Measurements from ENCODE around the gene FOXP1. TPM values are rescaled to one million over a fixed set of nuclear protein-coding genes. Genes with fewer than 3 reads are reported as not detected.

Gene FOXP1
- total RNA-seq, 1 donor from 2014 or later = 27.3 TPM

GRCh38 chr3:71240034-71240433, 343.5 kb downstream of the FOXP1 start:
- Histone ChIP-seq H3F3A (ENCODE audit: low read depth) (peaks cover 33% of the 10 kb centered on the region), H3K27me3 (no peaks in the 10 kb centered on the region), H3K9me3 (ENCODE audit: low read depth) (no peaks in the 10 kb centered on the region), H3K4me1 (peaks cover 53% of the 10 kb centered on the region), H3K27ac (no peak overlapping the region), H4K20me1 (ENCODE audit: low read depth) (peaks cover 8% of the 10 kb centered on the region), H3K36me3 (no peaks in the 10 kb centered on the region), H3K79me2 (ENCODE audit: low read depth) (peaks cover 51% of the 10 kb centered on the region), H3K4me2 (no peak overlapping the region), H3K4me3 (no peak overlapping the region), H3K9ac (no peak overlapping the region), H2AFZ (replicated peaks) (no peak overlapping the region)
- Mint-ChIP-seq H3K27me3 (ENCODE audit: insufficient read depth, low read depth) (no peaks in the 10 kb centered on the region), H3K9me3 (no peaks in the 10 kb centered on the region), H3K36me3 (peaks cover 3% of the 10 kb centered on the region), H3K27ac (no peak overlapping the region), H3K4me1 (peaks cover 50% of the 10 kb centered on the region), H3K4me3 (no peak overlapping the region)
- DNase-seq (ENCODE audit: low spot score) = no peak
- TF ChIP-seq EZH2 (IDR thresholded peaks at IDR 0.05) (no peak), CTCF (IDR thresholded peaks at IDR 0.05) (no peak)

- H3K4me3 ChIP-seq = no peak overlapping the region
- H3K9ac ChIP-seq = no peak overlapping the region
- peaks cover 3% of the 10 kb centered on the region for H3K36me3 Mint-ChIP-seq
- peaks cover 34% of the 10 kb centered on the region for H3K4me1 Mint-ChIP-seq
- no peaks in the 10 kb centered on the region for H3K27me3 Mint-ChIP-seq (ENCODE audit: insufficient read depth, low read depth)
- H3K27me3 ChIP-seq = no peaks in the 10 kb centered on the region
- no peaks in the 10 kb centered on the region for H3K9me3 Mint-ChIP-seq
- TF ChIP-seq CTCF (IDR thresholded peaks at IDR 0.05) (no peak), EZH2phosphoT487 (IDR thresholded peaks at IDR 0.05) (no peak), EZH2 (IDR thresholded peaks at IDR 0.05) (no peak)
- H3K4me1 ChIP-seq = peaks cover 36% of the 10 kb centered on the region
- no peaks in the 10 kb centered on the region for H3K36me3 ChIP-seq
- H3K27ac ChIP-seq = no peak overlapping the region
- no peak overlapping the region for H2AFZ ChIP-seq (replicated peaks)
- no peak for DNase-seq (ENCODE audit: low spot score)
- no peaks in the 10 kb centered on the region for H3K9me3 ChIP-seq (ENCODE audit: low read depth)
- peak overlapping the region; percentile 78 for H3K27ac Mint-ChIP-seq
- peaks cover 17% of the 10 kb centered on the region for H3F3A ChIP-seq (ENCODE audit: low read depth)
- peaks cover 6% of the 10 kb centered on the region for H4K20me1 ChIP-seq (ENCODE audit: low read depth)
- H3K4me2 ChIP-seq = no peak overlapping the region
- peaks cover 46% of the 10 kb centered on the region for H3K79me2 ChIP-seq (ENCODE audit: low read depth)
- H3K4me3 Mint-ChIP-seq = no peak overlapping the region
Measured at GRCh38 chr3:71238355-71238757, 345.2 kb downstream of the FOXP1 start.

- H3K9me3 Mint-ChIP-seq = no peaks in the 10 kb centered on the region
- Histone ChIP-seq H3K4me3 (no peak overlapping the region), H3K4me2 (no peak overlapping the region), H4K20me1 (ENCODE audit: low read depth) (peaks cover 6% of the 10 kb centered on the region), H3K27me3 (no peaks in the 10 kb centered on the region), H2AFZ (replicated peaks) (no peak overlapping the region), H3K79me2 (ENCODE audit: low read depth) (peaks cover 39% of the 10 kb centered on the region), H3K4me1 (peaks cover 30% of the 10 kb centered on the region), H3K9me3 (ENCODE audit: low read depth) (no peaks in the 10 kb centered on the region), H3K27ac (no peak overlapping the region), H3K9ac (no peak overlapping the region), H3F3A (ENCODE audit: low read depth) (peaks cover 12% of the 10 kb centered on the region), H3K36me3 (no peaks in the 10 kb centered on the region)
- no peak for DNase-seq (ENCODE audit: low spot score)
- H3K36me3 Mint-ChIP-seq = peaks cover 3% of the 10 kb centered on the region
- H3K27me3 Mint-ChIP-seq (ENCODE audit: insufficient read depth, low read depth) = no peaks in the 10 kb centered on the region
- peaks cover 27% of the 10 kb centered on the region for H3K4me1 Mint-ChIP-seq
- H3K4me3 Mint-ChIP-seq = no peak overlapping the region
- H3K27ac Mint-ChIP-seq = no peak overlapping the region
- TF ChIP-seq CTCF (IDR thresholded peaks at IDR 0.05) (no peak), EZH2phosphoT487 (IDR thresholded peaks at IDR 0.05) (no peak), EZH2 (IDR thresholded peaks at IDR 0.05) (no peak)
Measured at GRCh38 chr3:71237672-71238071, 345.9 kb downstream of the FOXP1 start.

Measured in neural progenitor cell (in vitro differentiated cells).